Measurements from ENCODE around the gene CAMK2D.

DNA sequence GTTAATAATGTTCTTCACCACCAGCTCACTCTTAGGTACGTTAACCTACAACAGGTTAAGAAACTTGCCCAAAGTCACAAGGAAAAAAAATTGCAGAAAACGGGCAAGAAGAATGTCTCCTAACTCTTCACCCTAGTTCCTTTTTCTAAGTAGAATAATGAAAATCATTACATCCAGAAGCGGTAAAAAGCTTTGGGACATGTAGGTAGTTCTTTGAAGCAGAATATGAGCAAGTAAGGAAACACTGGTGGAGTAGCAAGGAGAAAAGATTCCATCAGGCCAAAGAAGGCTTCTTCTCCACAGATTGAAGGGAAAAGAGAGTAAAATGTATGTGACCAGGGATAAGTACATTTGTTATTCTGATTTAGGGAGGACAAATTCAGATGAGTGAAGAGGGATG is 4.1 kb downstream of the CAMK2D start:
- no peak for TF ChIP-seq POLR2A (IDR thresholded peaks at IDR 0.05)
- TF ChIP-seq, protein P1, sequence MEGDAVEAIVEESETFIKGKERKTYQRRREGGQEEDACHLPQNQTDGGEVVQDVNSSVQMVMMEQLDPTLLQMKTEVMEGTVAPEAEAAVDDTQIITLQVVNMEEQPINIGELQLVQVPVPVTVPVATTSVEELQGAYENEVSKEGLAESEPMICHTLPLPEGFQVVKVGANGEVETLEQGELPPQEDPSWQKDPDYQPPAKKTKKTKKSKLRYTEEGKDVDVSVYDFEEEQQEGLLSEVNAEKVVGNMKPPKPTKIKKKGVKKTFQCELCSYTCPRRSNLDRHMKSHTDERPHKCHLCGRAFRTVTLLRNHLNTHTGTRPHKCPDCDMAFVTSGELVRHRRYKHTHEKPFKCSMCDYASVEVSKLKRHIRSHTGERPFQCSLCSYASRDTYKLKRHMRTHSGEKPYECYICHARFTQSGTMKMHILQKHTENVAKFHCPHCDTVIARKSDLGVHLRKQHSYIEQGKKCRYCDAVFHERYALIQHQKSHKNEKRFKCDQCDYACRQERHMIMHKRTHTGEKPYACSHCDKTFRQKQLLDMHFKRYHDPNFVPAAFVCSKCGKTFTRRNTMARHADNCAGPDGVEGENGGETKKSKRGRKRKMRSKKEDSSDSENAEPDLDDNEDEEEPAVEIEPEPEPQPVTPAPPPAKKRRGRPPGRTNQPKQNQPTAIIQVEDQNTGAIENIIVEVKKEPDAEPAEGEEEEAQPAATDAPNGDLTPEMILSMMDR (IDR thresholded peaks at IDR 0.05), result no peak
